Uterus (tissue), 2 donors: ENCODE measurements around the gene FSCN2.

ENCODE experiments used
- POLR2A ChIP-seq, 2 donors: fragments of 450-650 bp; IDR thresholded peaks; one replicate each; pipeline ENCODE4 v1.6.1; 2016; ENCODE audit warnings: antibody characterized with exemption in 2 of 2, mild to moderate bottlenecking in 1 of 2, moderate library complexity in 1 of 2
- TF ChIP-seq, protein P1 (sequence below), 4 experiments: fragments of 200-600 bp in 2 of 4; fragments of 450-650 bp in 2 of 4; sonication (generic) in 2 of 4; IDR thresholded peaks; one replicate each; pipeline ENCODE4 v1.5.1; 2016 to 2019; ENCODE audit warnings: antibody characterized with exemption in 4 of 4, mild to moderate bottlenecking in 2 of 4, moderate library complexity in 1 of 4

DNA sequence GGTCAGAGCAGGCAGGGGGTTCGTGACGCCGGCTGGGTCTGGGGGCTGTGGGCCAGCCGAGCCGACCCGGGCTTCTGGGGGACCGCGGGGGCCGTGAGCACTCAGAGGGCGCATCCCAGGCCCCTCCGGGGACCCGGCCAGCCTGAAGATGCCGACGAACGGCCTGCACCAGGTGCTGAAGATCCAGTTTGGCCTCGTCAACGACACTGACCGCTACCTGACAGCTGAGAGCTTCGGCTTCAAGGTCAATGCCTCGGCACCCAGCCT lies 140 bp downstream of the FSCN2 start:
- no peak for TF ChIP-seq POLR2A (IDR thresholded peaks at IDR 0.05)
- TF ChIP-seq, protein P1, sequence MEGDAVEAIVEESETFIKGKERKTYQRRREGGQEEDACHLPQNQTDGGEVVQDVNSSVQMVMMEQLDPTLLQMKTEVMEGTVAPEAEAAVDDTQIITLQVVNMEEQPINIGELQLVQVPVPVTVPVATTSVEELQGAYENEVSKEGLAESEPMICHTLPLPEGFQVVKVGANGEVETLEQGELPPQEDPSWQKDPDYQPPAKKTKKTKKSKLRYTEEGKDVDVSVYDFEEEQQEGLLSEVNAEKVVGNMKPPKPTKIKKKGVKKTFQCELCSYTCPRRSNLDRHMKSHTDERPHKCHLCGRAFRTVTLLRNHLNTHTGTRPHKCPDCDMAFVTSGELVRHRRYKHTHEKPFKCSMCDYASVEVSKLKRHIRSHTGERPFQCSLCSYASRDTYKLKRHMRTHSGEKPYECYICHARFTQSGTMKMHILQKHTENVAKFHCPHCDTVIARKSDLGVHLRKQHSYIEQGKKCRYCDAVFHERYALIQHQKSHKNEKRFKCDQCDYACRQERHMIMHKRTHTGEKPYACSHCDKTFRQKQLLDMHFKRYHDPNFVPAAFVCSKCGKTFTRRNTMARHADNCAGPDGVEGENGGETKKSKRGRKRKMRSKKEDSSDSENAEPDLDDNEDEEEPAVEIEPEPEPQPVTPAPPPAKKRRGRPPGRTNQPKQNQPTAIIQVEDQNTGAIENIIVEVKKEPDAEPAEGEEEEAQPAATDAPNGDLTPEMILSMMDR (IDR thresholded peaks at IDR 0.05): no peak
